ENCODE data around the gene FREM2.

FREM2 gene

GRCh38 chr13:38767506-38768265 lies 80.8 kb downstream of the FREM2 start:
- DNase-seq: no peak

- no peak for DNase-seq
These were observed 82.6 kb downstream of the FREM2 start for GRCh38 chr13:38769526-38769925.

DNA sequence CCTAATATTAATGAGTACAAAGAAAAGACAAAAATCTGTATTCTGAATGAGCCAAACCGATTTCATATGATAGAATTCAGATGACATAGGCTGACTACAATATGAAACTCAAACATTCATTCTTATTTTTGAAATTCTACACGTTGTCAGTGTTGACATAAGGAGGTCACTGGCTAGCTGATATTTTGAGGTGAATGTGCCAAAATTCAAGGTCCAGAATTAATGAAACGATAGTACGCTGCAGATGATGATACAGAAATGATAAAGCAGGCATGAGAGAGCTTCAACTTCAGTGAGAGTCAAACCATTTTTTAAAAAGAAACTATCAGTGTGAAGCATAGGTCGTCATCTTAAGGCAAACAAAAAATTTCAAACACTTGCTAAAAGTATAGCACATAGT lies 88.2 kb downstream of the FREM2 start:
- no peak for DNase-seq

- DNase-seq: no peak
These were observed 90.7 kb downstream of the FREM2 start for GRCh38 chr13:38777347-38778119.

DNA sequence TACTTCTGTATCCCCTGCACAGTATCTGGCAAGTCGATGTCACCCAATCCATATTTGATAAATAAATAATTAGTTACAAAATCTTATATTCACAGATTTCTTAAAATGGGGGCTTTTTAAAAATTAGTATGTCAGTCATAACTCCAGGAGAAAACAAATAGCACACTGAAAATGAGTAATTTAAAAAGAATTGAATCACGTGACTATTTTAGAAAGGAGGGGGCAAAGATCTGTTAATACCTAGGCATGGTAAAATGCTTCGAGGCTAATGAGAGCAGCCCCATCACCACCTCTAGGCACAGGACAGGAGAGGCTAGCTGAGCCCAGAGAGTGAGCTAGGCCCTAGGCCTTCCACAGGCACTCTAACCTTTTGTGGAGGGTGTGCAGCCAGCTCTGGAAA lies 94.7 kb downstream of the FREM2 start:
- DNase-seq: no peak

DNA sequence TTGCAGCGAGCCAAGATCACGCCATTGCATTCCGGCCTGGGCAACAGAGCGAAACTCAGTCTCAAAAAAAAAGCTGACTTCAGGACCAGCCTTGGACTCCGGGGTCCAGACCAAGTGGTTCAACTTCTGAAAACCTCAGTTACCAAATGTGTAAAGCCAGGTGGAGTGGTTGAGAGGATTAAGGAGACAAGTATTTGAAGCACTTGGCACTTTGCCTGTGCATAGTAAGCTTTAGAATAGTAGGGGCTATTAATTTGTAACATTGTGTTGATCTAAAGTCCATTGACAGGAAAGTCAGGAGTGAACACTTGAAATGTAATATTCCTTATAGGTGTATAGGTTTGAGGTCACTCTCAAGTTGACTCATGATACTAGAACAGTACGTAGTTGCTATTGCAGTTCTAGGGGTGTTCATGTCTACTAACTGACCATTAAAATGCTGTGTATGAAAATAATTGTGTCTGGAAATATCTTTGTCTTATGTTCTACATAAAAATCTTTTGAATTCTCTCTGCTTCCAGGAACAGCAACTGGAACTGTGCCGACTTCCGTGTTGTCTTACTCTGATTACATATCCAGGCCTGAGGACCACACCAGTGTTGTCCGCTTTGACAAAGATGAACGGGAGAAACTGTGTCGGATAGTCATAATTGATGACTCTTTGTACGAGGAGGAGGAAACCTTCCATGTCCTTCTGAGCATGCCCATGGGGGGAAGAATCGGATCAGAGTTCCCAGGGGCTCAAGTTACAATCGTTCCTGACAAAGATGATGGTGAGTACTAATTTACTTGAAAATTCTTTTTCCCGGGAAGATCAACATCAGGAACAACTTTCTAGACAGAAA lies 97.4 kb downstream of the FREM2 start:
- no peak for DNase-seq

DNA sequence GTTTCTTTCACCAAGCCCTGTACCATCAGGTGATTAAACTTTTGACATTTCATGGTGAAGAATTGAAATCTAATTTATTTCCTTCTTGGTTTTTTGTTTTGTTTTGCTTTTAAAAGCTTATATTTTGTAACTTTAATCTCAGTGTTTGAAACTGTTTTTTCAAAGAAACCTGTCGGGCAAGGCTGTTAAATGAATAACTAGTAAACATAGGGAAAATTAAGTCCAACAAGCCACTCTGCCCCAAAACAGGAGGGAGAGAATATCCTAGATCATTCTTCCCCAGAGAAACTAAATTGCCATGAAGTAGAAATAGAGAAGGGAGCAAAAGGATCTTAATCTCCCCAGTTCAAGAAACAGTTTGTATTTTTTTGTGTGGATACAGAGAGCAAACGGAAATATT lies 98.2 kb downstream of the FREM2 start:
- no peak for DNase-seq

DNA sequence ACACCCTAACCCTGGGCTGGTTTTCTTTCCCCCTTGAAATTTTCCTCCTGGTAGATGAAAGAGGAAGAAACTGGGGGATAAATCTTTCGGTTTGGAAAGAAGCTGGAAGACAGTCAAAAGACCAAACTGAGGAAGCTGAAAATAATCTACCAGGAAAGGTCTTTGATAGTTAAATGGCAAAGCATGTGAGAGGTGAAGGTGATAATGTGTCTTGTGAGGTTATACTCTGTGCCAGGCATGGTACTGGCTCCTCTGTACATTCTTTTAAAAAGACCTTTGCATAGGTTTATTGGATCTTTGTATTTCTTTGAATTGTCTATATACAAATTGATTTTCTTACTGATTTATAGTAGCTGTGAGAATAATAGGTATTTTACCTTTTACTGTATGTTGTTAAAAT lies 98.6 kb downstream of the FREM2 start:
- DNase-seq: no peak

GRCh38 chr13:38787550-38787949 lies 100.7 kb downstream of the FREM2 start:
- DNase-seq: no peak

DNA sequence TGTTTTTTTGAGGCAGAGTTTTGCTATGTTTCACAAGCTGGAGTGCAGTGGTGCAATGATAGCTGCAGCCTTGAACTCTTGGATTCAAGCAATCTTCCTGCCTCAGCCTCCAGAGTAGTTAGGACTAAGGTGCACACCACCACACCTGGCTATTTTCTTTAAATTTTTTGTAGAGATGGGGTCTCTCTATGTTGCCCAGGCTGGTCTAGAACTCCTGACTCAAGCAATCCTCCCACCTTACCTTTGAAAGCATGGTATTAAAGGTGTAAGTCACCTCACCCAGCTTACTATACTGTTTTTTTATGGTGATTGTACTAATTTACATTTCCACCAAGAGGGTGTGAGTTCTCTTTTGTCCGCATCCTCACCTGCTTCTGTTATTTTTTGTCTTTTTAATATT lies 110.0 kb downstream of the FREM2 start:
- DNase-seq: no peak

GRCh38 chr13:38803531-38803930 lies 116.7 kb downstream of the FREM2 start:
- DNase-seq: peak; percentile 27

- DNase-seq: no peak
These were observed 117.2 kb downstream of the FREM2 start for GRCh38 chr13:38804061-38804460.

DNA sequence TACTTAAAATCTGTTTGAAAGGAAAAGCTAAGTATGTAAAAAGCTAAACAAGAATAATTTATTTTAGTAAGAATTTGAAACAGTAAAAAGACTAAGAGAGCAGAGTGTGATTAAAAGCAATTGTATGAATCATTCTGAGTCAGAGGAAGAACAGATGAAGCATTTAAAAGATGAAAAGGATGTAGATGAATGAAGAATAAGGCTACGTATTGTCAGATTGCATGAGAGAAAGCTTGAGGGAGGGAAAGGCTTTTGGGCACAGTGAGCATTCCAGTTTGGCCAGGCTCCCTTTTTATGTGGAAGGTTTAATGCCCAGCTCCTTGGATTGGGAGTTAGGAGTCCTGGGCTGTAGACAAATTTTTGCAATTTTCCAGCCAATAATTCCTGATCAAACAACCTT lies 117.7 kb downstream of the FREM2 start:
- DNase-seq: no peak

DNA sequence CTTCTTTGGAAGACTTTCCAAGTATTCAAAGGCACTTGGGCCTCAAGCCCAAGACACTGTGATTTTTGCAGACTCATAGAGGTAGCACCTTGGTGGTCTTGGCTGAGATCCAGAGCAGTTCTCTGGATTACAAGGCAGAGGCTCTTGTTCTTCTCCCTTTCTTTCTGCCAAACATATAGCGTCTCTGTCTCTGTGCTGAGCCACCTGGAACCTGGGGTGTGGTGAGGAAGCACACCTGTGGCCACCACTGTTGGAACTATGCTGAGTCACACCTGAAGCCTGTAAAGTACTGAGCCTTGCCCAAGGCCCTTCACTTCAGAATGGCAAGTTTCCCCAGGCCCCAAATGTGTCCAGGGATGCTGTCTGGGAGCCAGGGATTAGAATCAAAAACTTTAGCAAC lies 127.5 kb downstream of the FREM2 start:
- DNase-seq: no peak

DNA sequence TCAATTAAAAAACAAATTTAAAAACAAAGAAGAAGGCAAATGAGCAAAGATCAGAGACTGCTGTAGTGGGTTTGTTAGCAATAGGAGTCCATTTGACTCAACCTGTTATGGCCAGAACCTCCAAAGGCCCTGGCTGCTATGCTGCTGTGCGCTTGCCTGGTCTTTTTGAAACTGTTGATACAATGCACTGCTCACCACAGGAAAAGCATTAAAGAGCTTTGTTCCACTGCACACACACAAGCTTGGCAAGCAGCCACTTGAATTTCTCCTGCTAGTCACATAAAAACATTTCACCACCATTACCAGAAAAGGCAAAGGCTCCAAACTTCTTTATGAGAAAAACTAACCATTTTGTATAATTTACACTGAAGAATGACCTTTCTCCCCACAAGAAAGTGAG lies 132.2 kb downstream of the FREM2 start:
- DNase-seq: peak; percentile 89

DNA sequence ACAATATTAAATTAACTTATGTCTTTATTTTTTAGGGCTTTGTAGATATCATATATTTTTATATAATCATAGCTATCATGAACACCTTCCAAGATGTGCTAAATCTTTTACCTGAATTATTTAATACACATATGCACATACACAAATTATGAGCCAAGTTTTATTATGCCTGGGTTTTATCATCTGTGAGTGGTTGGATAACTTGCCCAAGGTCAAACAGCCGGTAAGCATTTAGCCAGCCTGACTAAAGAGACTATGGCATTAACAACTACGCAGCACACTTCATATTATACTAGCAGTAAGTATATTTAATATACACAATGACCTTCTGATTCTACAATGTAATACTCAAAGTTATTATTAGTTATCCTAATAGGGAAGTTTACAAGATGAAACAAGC lies 132.7 kb downstream of the FREM2 start:
- no peak for DNase-seq

- DNase-seq: peak; percentile 10
These were observed 135.1 kb downstream of the FREM2 start for GRCh38 chr13:38821770-38822551.

DNA sequence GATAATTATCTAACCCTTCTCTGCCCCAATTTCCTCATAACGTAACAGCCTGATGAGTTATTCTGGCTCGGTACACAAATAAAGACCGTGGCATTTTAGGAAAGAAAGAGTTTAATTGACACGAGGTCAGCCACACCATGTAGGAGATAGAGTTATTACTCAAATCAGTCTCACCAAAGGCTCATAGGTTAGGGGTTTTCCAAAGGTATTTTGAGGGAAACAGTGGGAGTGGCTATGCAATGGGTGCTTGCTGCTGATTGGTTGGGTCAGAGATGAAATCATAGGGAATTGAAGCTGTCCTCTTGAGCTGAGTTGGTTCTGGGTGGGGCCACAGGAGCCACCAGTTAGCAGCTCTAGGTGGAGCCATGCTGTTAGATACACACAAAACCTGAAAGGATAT lies 137.5 kb downstream of the FREM2 start:
- no peak for DNase-seq

- no peak for DNase-seq
These were observed 139.4 kb downstream of the FREM2 start for GRCh38 chr13:38826182-38826813.

- no peak for DNase-seq
These were observed 143.7 kb downstream of the FREM2 start for GRCh38 chr13:38830442-38831045.

- DNase-seq: no peak
These were observed 157.7 kb downstream of the FREM2 start for GRCh38 chr13:38844581-38844980.

DNA sequence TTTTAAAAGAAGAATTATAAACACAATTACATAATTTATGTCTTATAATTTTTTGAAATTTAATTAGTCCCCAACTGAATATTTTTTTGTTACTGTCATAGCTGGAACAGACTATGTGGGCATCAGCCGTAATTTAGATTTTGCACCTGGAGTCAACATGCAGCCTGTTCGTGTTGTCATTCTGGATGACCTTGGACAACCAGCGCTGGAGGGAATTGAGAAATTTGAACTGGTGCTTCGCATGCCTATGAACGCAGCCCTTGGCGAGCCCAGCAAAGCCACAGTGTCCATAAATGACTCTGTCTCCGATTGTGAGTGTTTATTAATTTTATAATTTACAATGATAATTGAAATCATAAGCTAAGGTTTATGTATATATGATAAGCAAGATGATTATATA lies 161.5 kb downstream of the FREM2 start:
- DNase-seq: no peak
